Heart right ventricle (tissue), 16 donors: ENCODE measurements around the gene TRNT1. TPM values are rescaled to one million over a fixed set of nuclear protein-coding genes. Genes with fewer than 3 reads are reported as not detected.

ENCODE experiments used
- ATAC-seq, 8 donors: fragments of 200-7000 bp; cut with Tn5 transposase; one replicate each; pipeline ENCODE4 v1.9.1; 2020; ENCODE audit warnings: mild to moderate bottlenecking in 8 of 8, moderate library complexity in 8 of 8, moderate number of reproducible peaks in 1 of 8
- DNase-seq, 2 donors: peaks; one replicate each; pipeline ENCODE4 v3.0.0-alpha.2; 2020
- H3K27ac ChIP-seq, 10 donors: fragments of 200-600 bp; sonication (generic) in 2 of 10; one replicate each; pipeline versions ENCODE4 v1.5.0 to v1.8.0; 2020 to 2022; ENCODE audit warnings: mild to moderate bottlenecking in 3 of 10
- H3K27me3 ChIP-seq, 7 donors: fragments of 200-600 bp; one replicate each; pipeline ENCODE4 v1.8.0; 2021 to 2022; ENCODE audit warnings: mild to moderate bottlenecking in 2 of 7
- H3K36me3 ChIP-seq, 9 donors: fragments of 200-600 bp; sonication (generic) in 1 of 9; one replicate each; pipeline versions ENCODE4 v1.5.0 to v1.8.0; 2020 to 2022; ENCODE audit warnings: mild to moderate bottlenecking in 2 of 9
- H3K4me1 ChIP-seq, 9 donors: fragments of 200-600 bp; sonication (generic) in 1 of 9; one replicate each; pipeline versions ENCODE4 v1.5.0 to v1.8.0; 2020 to 2022; ENCODE audit warnings: mild to moderate bottlenecking in 4 of 9
- H3K4me3 ChIP-seq, 10 donors: fragments of 200-600 bp; sonication (generic) in 2 of 10; one replicate each; pipeline versions ENCODE4 v1.5.0 to v1.8.0; 2020 to 2022; ENCODE audit warnings: mild to moderate bottlenecking in 7 of 10, moderate library complexity in 2 of 10
- H3K9me3 ChIP-seq, 11 donors: fragments of 200-600 bp in 10 of 11; sonication (generic) in 2 of 11; one replicate each; pipeline versions ENCODE4 v1.5.0 to v1.8.0; 2013 to 2022; ENCODE audit warnings: mild to moderate bottlenecking in 2 of 11, control low read depth in 1 of 11, moderate library complexity in 1 of 11
- CTCF ChIP-seq, 9 donors: fragments of 200-600 bp; sonication (generic) in 2 of 9; IDR thresholded peaks; one replicate each; pipeline versions ENCODE4 v1.5.0 to v1.8.0; 2021 to 2022; ENCODE audit warnings: antibody characterized with exemption in 9 of 9, mild to moderate bottlenecking in 5 of 9, moderate library complexity in 1 of 9
- WGBS, 2 donors: extraction: QIAGEN DNeasy Blood & Tissue Kit; methylation state at CpG; one replicate each; pipeline ENCODE4 v1.1.7; 2013; ENCODE audit warnings: inconsistent platforms in 1 of 2; 5-methylcytosine and 5-hydroxymethylcytosine counted together
- intact Hi-C, 10 donors: fragments of 100-400 bp; cut with DNase I; formaldehyde crosslinking; loops; one replicate each; pipeline versions ENCODE4 v1.11.1 to v1.14.2; 2022
- polyA plus RNA-seq, 2 donors: library from polyadenylated mRNA; stranded (reverse); fragments of 200-250 nt; gene quantifications; one replicate each; pipeline ENCODE4 v1.2.3, GENCODE V29; 2013
- total RNA-seq, 10 donors: library from RNA; stranded (reverse); fragmentation: NEBNext Ultra II Directional in 3 of 10; extraction: Animal tissue kit (Norgen Biotek cat#: 25700) in 3 of 10; gene quantifications; one replicate each; pipeline versions ENCODE4 v1.2.1 to v1.2.4, GENCODE V29; 2021 to 2023
- donor health status: Arrhythmogenic right ventricular cardiomyopathy.
- donor health status: ischemic (EF 13 %, LVEDD 7.1; RV severe dilation, severe dysfunction).
- donor health status: healthy with polysubstance abuse.
- donor health status: DM: no; HTN: yes; CAD: no.
- donor health status: DM: no; HTN: no; CAD: no.
- donor health status: ischemic (EF 25% LVEDD 6.9; RV normal size, moderate dysfunction).
- donor health status: ischemic (EF 25% LVEDD 5.7; RV mildly dilated, moderate dysfunction).
- donor health status: healthy.
- donor health status: DM: yes; HTN: yes; CAD: no.
- donor health status: Ischemic cardiomyopathy.
- donor health status: ischemic (EF 35%, LVEDD 5.7; RV mildly dilated, moderate dysfunction).
- donor health status: nonischemic (EF 11% LVEDD 7.7; RV severe dilation, severe dysfunction).
- donor health status: DM: yes; HTN: yes; CAD: no.
- donor health status: PGD.
- donor health status: ischemic (EF 29% LVEDD 5.4; RV normal size, mild dysfunction).
- donor health status: nonischemic (EF 23%, LVEDD 6.1; RV moderate dilation, normal function).

TRNT1 gene
- total and polyA plus RNA-seq, 12 donors, result 5.8 to 14.5 (median 10.6) TPM

GRCh38 chr3:3189961-3190360 lies 63.2 kb downstream of the TRNT1 start:
- ATAC-seq, result no peak
- peaks cover 0 to 15% (median 0%) of the 10 kb centered on the region in 9 donors for H3K4me1 ChIP-seq
- H3K9me3 ChIP-seq, result peaks cover 0 to 27% (median 12%) of the 10 kb centered on the region in 11 donors
- H3K27ac ChIP-seq, result no peak overlapping the region
- H3K36me3 ChIP-seq, result no peaks in the 10 kb centered on the region
- 39 to 82% methylated on average over 1 of the region's 1 CpG for WGBS, 2 donors
- peaks cover 0 to 18% (median 6%) of the 10 kb centered on the region in 7 donors for H3K27me3 ChIP-seq
- no peak for DNase-seq
- no peak for TF ChIP-seq CTCF (IDR thresholded peaks at IDR 0.05)
- intact Hi-C loops, result no loop called here
- H3K4me3 ChIP-seq, result no peak overlapping the region

DNA sequence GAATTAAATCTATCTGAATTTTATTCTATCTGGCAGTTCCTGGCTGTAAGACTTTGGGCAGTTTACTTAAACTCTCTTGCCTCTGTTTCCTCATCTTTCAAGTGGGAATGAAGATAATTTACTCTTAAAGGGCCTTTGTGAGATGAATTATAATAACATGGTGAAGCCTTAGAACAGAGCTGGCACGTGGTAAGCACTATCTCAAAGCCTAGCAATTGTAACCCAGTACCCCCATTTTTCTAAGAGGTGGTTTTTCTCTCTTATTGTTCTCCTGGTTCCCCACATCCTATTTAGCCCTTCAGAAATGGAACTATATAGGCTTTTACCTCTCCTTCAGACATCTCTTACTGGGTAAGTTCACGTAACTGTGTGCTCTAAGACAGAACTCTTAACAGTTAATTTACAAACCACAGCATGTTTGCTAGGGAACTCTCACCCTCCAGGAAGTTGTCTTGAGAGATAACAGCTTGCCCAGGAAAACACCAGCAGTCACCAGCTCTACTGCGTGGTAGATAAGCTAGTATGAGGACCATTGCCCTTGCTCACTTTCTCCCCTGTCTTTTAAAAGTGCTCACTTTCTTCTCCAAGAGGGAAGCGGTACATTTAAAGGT lies 65.0 kb downstream of the TRNT1 start:
- no peak overlapping the region for H3K4me3 ChIP-seq
- TF ChIP-seq CTCF (IDR thresholded peaks at IDR 0.05), result no peak
- no peak overlapping the region for H3K27ac ChIP-seq
- H3K27me3 ChIP-seq, result peaks cover 0 to 20% (median 6%) of the 10 kb centered on the region in 7 donors
- intact Hi-C loops, result no loop called here
- H3K4me1 ChIP-seq, result peaks cover 0 to 15% (median 0%) of the 10 kb centered on the region in 9 donors
- ATAC-seq (no peak), DNase-seq (no peak)
- H3K9me3 ChIP-seq, result peaks cover 0 to 14% (median 4%) of the 10 kb centered on the region in 11 donors
- H3K36me3 ChIP-seq, result no peaks in the 10 kb centered on the region
- WGBS, 2 donors, result 20 to 24% methylated on average over 4 of the region's 4 CpGs

DNA sequence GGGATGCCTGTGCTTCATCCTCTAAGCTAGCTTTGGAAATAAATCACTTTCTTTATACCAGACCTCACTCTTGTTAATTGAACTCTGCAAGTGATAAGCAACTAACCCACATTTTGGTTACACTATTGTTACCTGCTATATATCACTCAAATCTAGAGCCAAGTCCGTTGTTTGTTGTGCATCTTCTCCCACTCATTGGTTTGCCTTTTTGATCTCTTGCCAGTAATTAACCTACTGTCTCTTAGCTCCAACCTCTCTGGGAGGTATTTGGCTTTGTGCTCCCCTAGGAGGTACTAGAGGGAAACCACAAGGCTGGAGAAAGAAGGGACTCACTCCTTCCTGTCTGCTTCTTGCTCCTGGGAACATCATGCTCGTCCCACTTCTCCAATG lies 65.5 kb downstream of the TRNT1 start:
- no peak overlapping the region for H3K4me3 ChIP-seq
- no peak for TF ChIP-seq CTCF (IDR thresholded peaks at IDR 0.05)
- H3K4me1 ChIP-seq, result peaks cover 0 to 15% (median 0%) of the 10 kb centered on the region in 9 donors
- peak overlapping the region in 1 of 10 donors; percentile 33 for H3K27ac ChIP-seq
- intact Hi-C loops, result no loop called here
- H3K36me3 ChIP-seq, result no peaks in the 10 kb centered on the region
- DNase-seq (no peak), ATAC-seq (no peak)
- H3K27me3 ChIP-seq, result peaks cover 0 to 20% (median 6%) of the 10 kb centered on the region in 7 donors
- 21% methylated on average over 2 of the region's 2 CpGs for WGBS, 2 donors
- H3K9me3 ChIP-seq, result peaks cover 0 to 9% (median 0%) of the 10 kb centered on the region in 11 donors

GRCh38 chr3:3194861-3195260 lies 68.1 kb downstream of the TRNT1 start:
- Histone ChIP-seq H3K4me3 (no peak overlapping the region), H3K27me3 (peaks cover 0 to 20% (median 8%) of the 10 kb centered on the region in 7 donors), H3K4me1 (peaks cover 0 to 7% (median 0%) of the 10 kb centered on the region in 9 donors), H3K36me3 (no peaks in the 10 kb centered on the region), H3K27ac (no peak overlapping the region), H3K9me3 (no peaks in the 10 kb centered on the region)
- intact Hi-C loops, result loop anchor here in 1 of 10 donors (5.0 kb wide), 1 partner anchor 1097 kb away; no protein-coding TSS in a partner anchor
- no peak for TF ChIP-seq CTCF (IDR thresholded peaks at IDR 0.05)
- ATAC-seq, result no peak
- no peak for DNase-seq
